Activated gamma-delta T cell treated with Interleukin-2 at 50 U/mL for 16 hours (primary cell): Measurements from ENCODE around the gene SMAD6.
"Not testable (repeated sequence)": the region's sequence is repeated elsewhere in the genome, so short reads cannot be mapped to it uniquely, and the experiment has no call there.

Experiments used
- DNase-seq: peaks from one replicate; pipeline ENCODE4 v3.0.0-alpha.2; 2020

Gene SMAD6

DNA sequence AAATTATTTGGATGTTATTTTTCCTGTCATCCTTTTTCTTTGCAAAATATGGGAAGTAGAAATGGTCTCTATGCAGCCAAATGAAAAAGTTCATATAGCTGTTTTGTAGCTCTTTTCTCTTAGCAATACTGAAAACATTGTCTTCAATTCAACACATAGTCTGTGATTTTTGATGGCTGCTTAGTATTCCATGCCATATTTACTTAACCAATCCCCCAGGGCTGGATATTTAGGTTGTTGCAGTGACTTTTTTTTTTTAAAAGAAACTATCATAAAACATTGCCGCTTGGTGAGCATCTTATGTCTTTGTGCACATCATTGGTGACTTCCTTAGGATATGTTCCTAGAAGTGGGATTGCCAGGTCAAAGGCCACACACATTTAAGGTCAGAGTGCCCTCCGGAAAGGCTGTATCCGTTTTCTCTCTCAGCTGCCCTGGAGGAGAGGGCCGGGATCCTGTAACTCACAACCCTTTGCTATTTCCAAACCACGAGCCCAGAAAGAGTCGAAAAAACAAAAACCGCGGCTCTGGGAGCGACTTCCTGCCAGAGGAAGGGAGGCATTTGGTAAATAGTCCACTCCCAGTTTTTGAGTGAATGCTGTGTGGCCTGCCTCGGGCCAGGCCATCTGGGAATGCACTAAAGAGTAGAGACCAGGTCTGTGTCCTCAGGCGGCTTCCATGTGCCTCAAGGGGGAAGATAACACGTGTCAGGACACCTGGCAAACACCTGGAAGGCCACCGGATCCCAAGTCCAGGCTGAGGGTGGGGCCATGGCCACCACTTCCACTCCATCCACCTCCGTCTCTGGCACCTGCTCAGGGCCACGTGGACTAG lies 41.9 kb downstream of the SMAD6 start:
- no peak for DNase-seq

GRCh38 chr15:66744610-66745279 lies 42.7 kb downstream of the SMAD6 start:
- no peak for DNase-seq

GRCh38 chr15:66745530-66746230 lies 43.6 kb downstream of the SMAD6 start:
- no peak for DNase-seq

DNA sequence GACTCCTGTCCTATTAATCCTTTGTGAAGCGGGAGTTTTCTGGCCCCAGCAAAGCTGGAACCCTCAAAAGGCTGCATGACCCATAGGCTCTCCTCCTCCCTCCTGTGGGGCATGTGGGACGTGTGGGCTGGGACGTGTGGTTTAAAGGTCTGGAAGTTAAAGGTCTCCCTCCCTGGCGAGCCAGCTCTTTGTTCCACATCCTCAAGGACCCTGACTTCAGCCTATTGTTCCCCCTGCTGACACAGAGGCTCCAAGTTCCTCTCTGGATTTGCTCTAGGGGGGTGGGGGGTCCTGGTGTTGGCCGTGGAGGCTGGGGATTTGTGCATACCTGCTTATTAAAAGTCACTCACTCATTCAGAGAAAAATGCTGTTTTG lies 44.2 kb downstream of the SMAD6 start:
- DNase-seq = no peak

- no peak for DNase-seq
Measured at GRCh38 chr15:66747223-66747622, 45.2 kb downstream of the SMAD6 start.

DNA sequence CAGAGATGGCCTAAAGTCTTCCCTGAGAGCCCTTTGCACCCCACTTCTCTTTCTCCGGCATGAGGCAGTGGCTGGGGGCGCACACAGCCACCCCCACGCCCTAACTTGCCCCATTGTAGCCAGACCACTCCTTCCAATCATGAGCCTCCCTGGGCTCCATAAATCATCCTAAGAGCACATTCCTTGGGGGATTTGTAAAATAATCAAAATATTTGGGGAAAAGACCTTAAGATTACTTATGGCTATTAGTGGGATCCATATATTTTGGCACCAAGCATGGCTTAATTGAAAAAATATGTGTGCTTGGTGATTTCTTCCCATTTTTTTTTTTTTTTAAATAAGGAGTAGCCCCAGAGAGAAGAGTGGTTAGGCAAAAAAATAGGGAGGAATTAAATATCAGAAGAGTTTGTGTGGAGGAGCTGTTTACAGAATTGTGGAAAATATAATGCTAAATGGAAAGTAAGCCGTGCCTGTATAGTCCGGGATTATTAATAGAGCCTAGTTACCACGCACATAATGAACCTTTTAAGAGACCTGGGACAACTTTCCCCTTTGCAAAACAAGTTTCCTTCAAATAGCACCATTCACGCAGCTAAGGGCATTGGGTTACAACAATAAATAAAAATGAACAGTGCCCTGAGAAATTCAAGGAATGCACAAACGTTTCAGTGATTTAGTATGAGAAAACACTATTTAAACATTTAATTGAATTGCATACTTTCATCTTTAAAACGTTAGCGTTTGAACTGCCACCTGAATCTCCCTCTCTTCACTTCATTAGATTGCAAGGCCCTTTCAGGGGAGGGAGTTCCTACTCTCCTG lies 46.1 kb downstream of the SMAD6 start:
- DNase-seq = no peak

GRCh38 chr15:66748708-66749035 lies 46.6 kb downstream of the SMAD6 start:
- DNase-seq = no peak

- no peak for DNase-seq
Measured at GRCh38 chr15:66749841-66750575, 48.0 kb downstream of the SMAD6 start.

DNA sequence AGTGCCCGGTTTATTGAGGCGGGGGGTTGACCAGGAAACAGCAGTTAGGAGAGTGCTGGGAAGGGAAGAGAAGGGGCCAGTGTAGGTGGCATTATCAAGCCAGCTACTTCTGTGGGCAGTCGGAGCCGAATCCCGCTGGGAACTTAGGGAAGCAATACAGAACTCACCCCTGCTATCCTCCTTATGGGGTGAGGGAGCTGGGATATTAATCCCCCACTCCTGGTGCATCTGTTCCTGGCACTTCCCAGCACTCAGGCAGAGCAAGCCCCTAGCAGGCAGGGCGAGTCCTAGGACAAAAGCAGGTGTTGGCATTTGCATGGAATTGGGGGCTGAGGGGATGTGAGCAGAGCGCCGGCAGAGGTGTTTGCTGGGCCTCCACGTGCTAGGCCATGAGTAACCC lies 48.6 kb downstream of the SMAD6 start:
- no peak for DNase-seq

DNA sequence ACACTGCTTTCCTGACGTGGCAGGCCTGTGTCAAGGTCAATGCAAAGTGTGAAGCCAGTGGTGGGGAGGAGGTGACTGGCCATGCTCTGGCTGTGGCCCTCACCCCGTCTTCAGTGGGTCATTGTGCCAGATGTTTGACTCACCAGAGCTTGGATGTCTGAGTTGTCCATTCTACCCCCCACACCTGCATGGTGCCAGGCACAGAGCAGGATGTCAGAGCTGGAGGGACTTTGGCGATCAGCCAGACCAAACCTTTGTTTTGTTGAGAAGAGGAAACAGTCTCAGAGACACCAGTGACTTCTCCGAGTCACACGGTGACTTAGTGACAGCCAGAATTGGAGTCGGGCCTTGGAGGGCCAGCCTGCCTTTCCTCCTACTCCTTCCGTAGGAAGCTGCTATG lies 49.5 kb downstream of the SMAD6 start:
- DNase-seq = no peak

GRCh38 chr15:66752078-66752477 lies 50.0 kb downstream of the SMAD6 start:
- DNase-seq = no peak

- no peak for DNase-seq
Measured at GRCh38 chr15:66753687-66754377, 51.8 kb downstream of the SMAD6 start.

GRCh38 chr15:66754789-66755188 lies 52.8 kb downstream of the SMAD6 start:
- DNase-seq = no peak

DNA sequence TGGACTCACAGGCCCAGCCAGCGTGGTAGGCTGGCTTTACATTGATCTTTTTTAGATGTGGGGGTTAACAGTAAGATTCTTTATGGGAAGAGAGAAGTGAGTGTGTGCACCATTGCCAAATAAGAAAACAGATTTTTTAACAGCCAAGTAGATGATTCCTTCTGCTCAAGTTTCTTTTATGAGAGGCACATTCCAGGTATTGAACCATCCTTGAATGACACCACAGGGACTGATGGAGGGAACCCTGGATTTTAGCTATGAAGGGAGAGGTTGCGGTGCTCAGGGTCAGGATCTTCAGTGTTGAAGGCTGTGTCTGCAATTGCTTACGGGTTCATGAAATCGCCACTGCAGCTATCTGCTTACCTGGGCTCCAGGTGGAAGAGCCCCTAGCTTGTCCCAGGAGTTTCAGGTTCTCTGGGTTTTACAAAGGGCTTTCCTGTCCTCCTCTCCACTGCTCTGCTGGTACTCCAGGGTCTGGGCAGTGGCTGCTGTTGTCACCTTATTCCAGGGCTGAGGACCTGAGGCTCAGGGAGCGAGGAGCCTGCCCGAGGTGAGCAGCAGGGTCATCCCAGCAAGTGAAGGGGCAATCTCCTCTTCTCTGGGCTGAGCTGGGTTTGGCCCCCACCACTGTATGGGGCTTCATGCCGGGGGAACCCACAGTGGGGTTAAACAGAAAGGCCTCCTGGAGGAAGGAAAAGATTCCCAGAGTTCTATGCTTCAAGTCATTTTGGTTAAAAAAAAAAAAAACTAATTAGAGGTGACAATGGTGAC lies 53.4 kb downstream of the SMAD6 start:
- DNase-seq = no peak

DNA sequence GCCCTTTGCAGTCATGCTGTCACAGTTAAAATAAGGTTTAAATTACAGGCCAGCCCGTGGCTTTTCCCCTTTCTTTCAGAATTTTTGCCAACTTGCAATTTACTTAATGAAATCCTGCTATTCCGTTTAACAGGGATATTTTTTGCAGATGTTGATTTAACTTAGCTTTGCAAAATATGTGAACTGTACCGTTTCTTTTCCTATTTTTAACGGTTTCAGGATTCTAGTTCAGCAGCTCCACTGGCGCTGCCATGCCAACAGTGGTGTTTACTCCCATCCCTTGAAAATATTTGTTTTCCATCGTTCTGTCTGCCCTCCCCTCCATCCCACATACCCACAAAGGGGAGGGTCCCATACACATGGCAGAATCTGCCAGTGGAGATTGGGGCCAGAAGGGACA lies 54.3 kb downstream of the SMAD6 start:
- no peak for DNase-seq

DNA sequence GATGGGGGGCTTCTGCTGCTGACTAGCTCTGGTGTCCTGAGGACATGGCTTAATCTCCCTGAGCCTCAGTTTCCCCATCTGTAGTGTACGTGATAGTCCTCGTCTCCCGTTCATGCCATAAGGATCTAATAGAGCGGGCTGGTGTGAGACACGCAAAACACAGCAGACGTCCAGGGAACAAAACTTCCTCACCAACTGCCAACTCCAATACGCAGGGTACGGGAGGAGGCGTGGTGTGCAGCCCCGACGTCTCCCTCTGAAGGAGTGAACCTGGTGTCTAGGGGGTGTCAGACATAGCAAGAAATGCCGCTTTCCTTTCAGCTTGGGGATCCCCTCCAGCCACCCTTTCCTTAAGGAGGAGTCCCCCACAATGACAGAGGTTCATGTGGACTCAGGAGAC lies 55.0 kb downstream of the SMAD6 start:
- no peak for DNase-seq

- no peak for DNase-seq
Measured at GRCh38 chr15:66757521-66757920, 55.5 kb downstream of the SMAD6 start.

GRCh38 chr15:66758217-66758616 lies 56.2 kb downstream of the SMAD6 start:
- DNase-seq = not testable (repeated sequence)

GRCh38 chr15:66758844-66759243 lies 56.8 kb downstream of the SMAD6 start:
- DNase-seq = no peak

DNA sequence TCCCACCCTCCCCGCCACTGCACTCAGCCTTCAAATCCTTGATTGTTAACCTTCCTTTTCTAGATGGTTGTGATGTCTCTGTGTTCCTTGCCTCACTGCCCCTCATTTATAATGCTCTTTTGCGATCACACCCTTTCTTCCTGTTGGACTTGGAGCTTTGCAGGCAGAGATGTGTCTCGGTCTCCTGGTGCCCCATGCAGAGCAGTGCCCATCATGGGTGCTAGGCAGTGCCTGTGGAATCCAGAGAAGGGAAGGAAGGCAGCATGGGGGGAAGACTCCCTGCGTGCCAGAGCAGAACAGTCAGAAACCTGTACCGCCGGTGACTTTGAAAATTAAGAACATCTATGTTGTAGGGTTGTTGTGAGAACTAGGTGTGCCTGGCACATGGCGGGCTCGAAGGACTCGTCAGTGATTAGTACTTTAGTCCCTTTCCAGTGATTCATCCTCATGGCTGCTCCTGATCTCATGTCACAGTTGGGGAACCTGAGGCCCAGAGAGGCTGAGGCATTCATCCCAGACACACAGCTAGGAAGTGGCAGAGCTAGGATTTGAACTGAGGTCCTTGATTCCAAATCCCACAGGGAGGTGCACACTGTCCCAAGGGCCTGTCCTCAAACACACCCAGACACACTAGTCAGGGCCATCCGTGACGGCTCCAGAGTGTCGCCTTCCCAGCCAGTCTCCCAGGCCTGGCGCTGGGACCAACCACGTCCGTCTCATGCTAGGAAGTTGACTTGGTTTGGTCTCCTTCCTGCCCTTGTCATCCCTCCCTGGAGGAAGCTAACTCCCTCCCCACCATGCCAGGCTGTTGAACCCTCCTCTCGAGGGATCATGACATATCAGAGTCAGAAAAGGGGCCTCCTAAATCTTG lies 58.3 kb downstream of the SMAD6 start:
- no peak for DNase-seq
